Bronchial smooth muscle cell (primary cell): ENCODE results near the gene OVOL2. TPM values are rescaled to one million over a fixed set of nuclear protein-coding genes. Genes with fewer than 3 reads are reported as not detected.

Experiments used
- total RNA-seq: library from RNA; depleted of rRNA; stranded (reverse); fragments of >200 nt; gene quantifications from 2 replicates; pipeline ENCODE4 v1.2.1, GENCODE V29; 2014

The OVOL2 gene
- total RNA-seq = 0.16 TPM in 1 of 2 replicates, not detected in the other

GRCh38 chr20:18057101-18057993 lies at the start of gene OVOL2:
OVOL2 (minus strand) TSS chr20:18057916; CDS start chr20:18057634, 282 bp downstream.

Other genes starting within 250 kb of the OVOL2 start
- gene SNX5, start 89.1 kb downstream of the OVOL2 start, total RNA-seq = 75.5 and 88.9 TPM in 2 replicates
- gene MGME1, start 88.9 kb downstream of the OVOL2 start, total RNA-seq = 5.0 and 9.9 TPM in 2 replicates
- 17.0 and 20.4 TPM in 2 replicates for gene KAT14, start 79.9 kb upstream of the OVOL2 start, total RNA-seq
- gene PET117, start 79.9 kb upstream of the OVOL2 start, total RNA-seq = 11.0 and 11.4 TPM in 2 replicates
- gene ZNF133, start 230.6 kb upstream of the OVOL2 start, total RNA-seq = 24.9 and 25.8 TPM in 2 replicates